Measurements from ENCODE around the gene LMOD2. TPM values are rescaled to one million over a fixed set of nuclear protein-coding genes. Genes with fewer than 3 reads are reported as not detected.

Gene LMOD2
- total RNA-seq, 1 experiment from 2014 or later: not detected

DNA sequence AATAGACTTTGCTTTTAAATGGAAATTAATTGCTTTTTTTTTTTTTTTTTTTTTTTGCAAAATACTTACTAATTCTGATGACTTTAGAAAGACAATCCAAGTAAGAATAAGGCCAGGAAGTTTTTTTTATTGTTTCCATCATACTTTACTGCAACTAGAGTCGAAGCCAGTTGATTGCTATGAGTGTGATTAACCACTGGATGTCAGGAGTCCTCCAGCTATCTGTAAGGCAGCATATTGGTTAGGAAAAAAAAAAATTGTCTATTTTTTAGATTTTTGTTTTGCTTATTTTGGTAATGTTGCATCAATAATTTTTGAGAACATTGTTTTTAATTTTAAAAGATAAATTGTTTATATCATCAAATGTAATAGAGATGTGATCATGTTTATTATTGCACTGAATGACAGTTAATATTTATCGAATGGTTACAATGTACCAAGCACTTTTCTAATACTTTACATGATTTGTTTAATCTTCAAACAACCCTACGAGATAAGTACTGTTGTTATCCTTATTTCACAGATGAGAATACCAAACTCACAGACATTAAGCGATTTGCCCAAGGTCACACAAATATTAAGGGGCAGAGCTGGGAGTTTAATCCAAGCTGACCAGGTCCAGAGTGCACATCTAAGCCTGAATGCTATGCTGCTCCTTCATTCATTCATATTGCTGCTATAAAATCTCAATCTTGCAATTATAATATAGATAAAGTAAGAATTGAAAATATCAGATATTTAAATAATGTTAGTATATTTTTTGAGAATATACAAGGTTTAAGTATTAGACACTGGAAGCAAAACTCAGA, 19.9 kb upstream of the LMOD2 start:
- Histone ChIP-seq H3K4me1 (ENCODE audit: control insufficient read depth in 1 of 2, insufficient read depth in 2 of 2, low read length in 2 of 2) (peaks cover 0 to 8% of the 10 kb centered on the region in 2 experiments; a peak in 1 of 4 replicates), H3K9me3 (ENCODE audit: control insufficient read depth in 1 of 2, insufficient read depth in 1 of 2, low read depth in 1 of 2, low read length in 2 of 2) (no peaks in the 10 kb centered on the region), H3K79me2 (ENCODE audit: insufficient read depth, low read length) (no peaks in the 10 kb centered on the region), H3K36me3 (ENCODE audit: control insufficient read depth in 1 of 2, insufficient read depth in 2 of 2, low read length in 2 of 2) (no peaks in the 10 kb centered on the region), H3K27ac (ENCODE audit: low read depth, low read length) (no peak overlapping the region), H2AFZ (ENCODE audit: low read depth, low read length, poor library complexity, severe bottlenecking) (no peak overlapping the region), H3K27me3 (ENCODE audit: insufficient read depth, low read length) (no peaks in the 10 kb centered on the region), H3K9me2 (ENCODE audit: insufficient read depth) (no peaks in the 10 kb centered on the region; the same call in 1 of the 2 replicates), H4K20me1 (ENCODE audit: insufficient read depth) (no peaks in the 10 kb centered on the region), H3K4me2 (ENCODE audit: low read length) (no peak overlapping the region), H3K4me3 (replicated peaks in 1 of 2; ENCODE audit: low read depth in 1 of 2, low read length in 2 of 2) (no peak overlapping the region), H3K9ac (ENCODE audit: low read length) (no peak overlapping the region)
- intact Hi-C loops (cut with micrococcal nuclease): loop anchor here (1.0 to 10.0 kb wide), 6 partner anchors 67 to 517 kb away; no protein-coding TSS in a partner anchor
- POLR2A ChIA-PET: no interaction called here
- BruUV-seq (replicated peaks): no TSS peak
- RAD21 ChIA-PET (ENCODE audit: low non-redundant PET in 1 of 2, low total read pairs in 2 of 2, uncharacterized antibody in 2 of 2, unreplicated experiment in 2 of 2): interaction anchor here in 1 of 2 experiments (0.7 kb wide), 1 partner anchor 57 kb away, joined by 4 read pairs; no protein-coding TSS in a partner anchor
- TF ChIP-seq, protein P1, sequence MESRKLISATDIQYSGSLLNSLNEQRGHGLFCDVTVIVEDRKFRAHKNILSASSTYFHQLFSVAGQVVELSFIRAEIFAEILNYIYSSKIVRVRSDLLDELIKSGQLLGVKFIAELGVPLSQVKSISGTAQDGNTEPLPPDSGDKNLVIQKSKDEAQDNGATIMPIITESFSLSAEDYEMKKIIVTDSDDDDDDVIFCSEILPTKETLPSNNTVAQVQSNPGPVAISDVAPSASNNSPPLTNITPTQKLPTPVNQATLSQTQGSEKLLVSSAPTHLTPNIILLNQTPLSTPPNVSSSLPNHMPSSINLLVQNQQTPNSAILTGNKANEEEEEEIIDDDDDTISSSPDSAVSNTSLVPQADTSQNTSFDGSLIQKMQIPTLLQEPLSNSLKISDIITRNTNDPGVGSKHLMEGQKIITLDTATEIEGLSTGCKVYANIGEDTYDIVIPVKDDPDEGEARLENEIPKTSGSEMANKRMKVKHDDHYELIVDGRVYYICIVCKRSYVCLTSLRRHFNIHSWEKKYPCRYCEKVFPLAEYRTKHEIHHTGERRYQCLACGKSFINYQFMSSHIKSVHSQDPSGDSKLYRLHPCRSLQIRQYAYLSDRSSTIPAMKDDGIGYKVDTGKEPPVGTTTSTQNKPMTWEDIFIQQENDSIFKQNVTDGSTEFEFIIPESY (IDR thresholded peaks at IDR 0.05; ENCODE audit: extremely low read depth, insufficient replicate concordance, low read length): no peak
- TF ChIP-seq ATF3 (IDR thresholded peaks at IDR 0.05) (no peak), RAD21 (IDR thresholded peaks at IDR 0.05; ENCODE audit: low read depth) (peak; percentile 86), EGR1 (IDR thresholded peaks at IDR 0.05; ENCODE audit: low read depth) (no peak), YY1 (IDR thresholded peaks at IDR 0.05; ENCODE audit: extremely low read depth, insufficient replicate concordance, low read depth, low read length) (no peak), JUND (IDR thresholded peaks at IDR 0.05) (no peak), CTCF (IDR thresholded peaks at IDR 0.05 in 2 of 3, conservative IDR thresholded peaks at IDR 0.05 in 1 of 3; ENCODE audit: borderline replicate concordance in 1 of 3, insufficient read depth in 1 of 3, low read depth in 2 of 3, low read length in 2 of 3) (peak; percentile 49 to 74 (median 65)), ZNF274 (IDR thresholded peaks at IDR 0.05; ENCODE audit: low read depth, low read length) (no peak), CBX3 (IDR thresholded peaks at IDR 0.05; ENCODE audit: low read depth) (no peak), POLR2A (IDR thresholded peaks at IDR 0.05; ENCODE audit: borderline replicate concordance, extremely low read depth, insufficient read depth, insufficient read length) (no peak), FOSL1 (IDR thresholded peaks at IDR 0.05; ENCODE audit: low read depth) (no peak)
- ATAC-seq: peak; percentile 75; the same call in 1 of the 2 replicates
- CTCF ChIA-PET: interaction anchor here (0.7 to 3.0 kb wide), 12 partner anchors 9 to 519 kb away, joined by 3 to 23 read pairs (median 6); no protein-coding TSS in a partner anchor
- no peak for DNase-seq (ENCODE audit: low read depth, low spot score)

Measured in HCT116 (cell line).